ENCODE results near the gene VCAM1. TPM values are rescaled to one million over a fixed set of nuclear protein-coding genes. Genes with fewer than 3 reads are reported as not detected.
A peak's percentile ranks its signal among the peaks of the same experiment; 100 is the strongest.
"Not testable (repeated sequence)": the region's sequence is repeated elsewhere in the genome, so short reads cannot be mapped to it uniquely, and the experiment has no call there.

Gene VCAM1
- total RNA-seq, 1 donor from 2014 or later: 9.8 TPM

- Histone ChIP-seq H3K4me1 (no peaks in the 10 kb centered on the region), H3K4me3 (no peak overlapping the region), H3K27ac (no peak overlapping the region), H3K36me3 (no peaks in the 10 kb centered on the region), H3K9me3 (no peaks in the 10 kb centered on the region), H3K27me3 (no peaks in the 10 kb centered on the region)
- no peak for TF ChIP-seq CTCF (IDR thresholded peaks at IDR 0.05)
- intact Hi-C loops (cut with DNase I): no loop called here
- DNase-seq (ENCODE audit: low spot score in 2 of 2): no peak
These were observed 55.9 kb downstream of the VCAM1 start for GRCh38 chr1:100775483-100775882.

GRCh38 chr1:100778748-100779147, 59.2 kb downstream of the VCAM1 start:
- intact Hi-C loops (cut with DNase I): no loop called here
- TF ChIP-seq CTCF (IDR thresholded peaks at IDR 0.05): no peak
- DNase-seq (ENCODE audit: low spot score in 2 of 2): no peak
- no peaks in the 10 kb centered on the region for H3K27me3 ChIP-seq
- no peak overlapping the region for H3K27ac ChIP-seq
- no peak overlapping the region for H3K4me3 ChIP-seq
- no peaks in the 10 kb centered on the region for H3K9me3 ChIP-seq
- H3K36me3 ChIP-seq: no peaks in the 10 kb centered on the region
- H3K4me1 ChIP-seq: no peaks in the 10 kb centered on the region

- Histone ChIP-seq H3K36me3 (no peaks in the 10 kb centered on the region), H3K4me3 (no peak overlapping the region), H3K27ac (no peak overlapping the region), H3K4me1 (no peaks in the 10 kb centered on the region), H3K27me3 (no peaks in the 10 kb centered on the region), H3K9me3 (no peaks in the 10 kb centered on the region)
- intact Hi-C loops (cut with DNase I): no loop called here
- no peak for TF ChIP-seq CTCF (IDR thresholded peaks at IDR 0.05)
- DNase-seq (ENCODE audit: low spot score in 2 of 2): no peak
These were observed 61.3 kb downstream of the VCAM1 start for GRCh38 chr1:100780814-100781213.

GRCh38 chr1:100781728-100782127, 62.2 kb downstream of the VCAM1 start:
- H3K9me3 ChIP-seq; DNase-seq (ENCODE audit: low spot score in 2 of 2); H3K36me3 ChIP-seq; H3K27me3 ChIP-seq; H3K4me3 ChIP-seq; H3K4me1 ChIP-seq; H3K27ac ChIP-seq; intact Hi-C loops (cut with DNase I): not testable (repeated sequence)

GRCh38 chr1:100782473-100783039, 63.0 kb downstream of the VCAM1 start:
- H3K9me3 ChIP-seq: no peaks in the 10 kb centered on the region
- intact Hi-C loops (cut with DNase I): no loop called here
- DNase-seq (ENCODE audit: low spot score in 2 of 2): no peak
- H3K4me3 ChIP-seq: no peak overlapping the region
- H3K4me1 ChIP-seq: no peaks in the 10 kb centered on the region
- no peak overlapping the region for H3K27ac ChIP-seq
- no peaks in the 10 kb centered on the region for H3K27me3 ChIP-seq
- no peak for TF ChIP-seq CTCF (IDR thresholded peaks at IDR 0.05)
- no peaks in the 10 kb centered on the region for H3K36me3 ChIP-seq

GRCh38 chr1:100785470-100786052, 66.0 kb downstream of the VCAM1 start:
- Histone ChIP-seq H3K36me3 (no peaks in the 10 kb centered on the region), H3K4me3 (peak overlapping the region in 1 of 2 donors; percentile 28), H3K27ac (peak overlapping the region in 1 of 2 donors; percentile 26), H3K4me1 (no peaks in the 10 kb centered on the region), H3K9me3 (no peaks in the 10 kb centered on the region), H3K27me3 (no peaks in the 10 kb centered on the region)
- intact Hi-C loops (cut with DNase I): no loop called here
- DNase-seq (ENCODE audit: low spot score in 2 of 2): no peak
- TF ChIP-seq CTCF (IDR thresholded peaks at IDR 0.05): no peak

All from ascending aorta (tissue), 2 donors.